ENCODE measurements around the gene B3GAT3.
"Not testable (repeated sequence)": the region's sequence is repeated elsewhere in the genome, so short reads cannot be mapped to it uniquely, and the experiment has no call there.

B3GAT3 gene

GRCh38 chr11:62603776-62604299 is 17.9 kb downstream of the B3GAT3 start:
- DNase-seq (ENCODE audit: low read depth in 2 of 2), result no peak

GRCh38 chr11:62603072-62603408 is 18.7 kb downstream of the B3GAT3 start:
- no peak for DNase-seq (ENCODE audit: low read depth in 2 of 2)

DNA sequence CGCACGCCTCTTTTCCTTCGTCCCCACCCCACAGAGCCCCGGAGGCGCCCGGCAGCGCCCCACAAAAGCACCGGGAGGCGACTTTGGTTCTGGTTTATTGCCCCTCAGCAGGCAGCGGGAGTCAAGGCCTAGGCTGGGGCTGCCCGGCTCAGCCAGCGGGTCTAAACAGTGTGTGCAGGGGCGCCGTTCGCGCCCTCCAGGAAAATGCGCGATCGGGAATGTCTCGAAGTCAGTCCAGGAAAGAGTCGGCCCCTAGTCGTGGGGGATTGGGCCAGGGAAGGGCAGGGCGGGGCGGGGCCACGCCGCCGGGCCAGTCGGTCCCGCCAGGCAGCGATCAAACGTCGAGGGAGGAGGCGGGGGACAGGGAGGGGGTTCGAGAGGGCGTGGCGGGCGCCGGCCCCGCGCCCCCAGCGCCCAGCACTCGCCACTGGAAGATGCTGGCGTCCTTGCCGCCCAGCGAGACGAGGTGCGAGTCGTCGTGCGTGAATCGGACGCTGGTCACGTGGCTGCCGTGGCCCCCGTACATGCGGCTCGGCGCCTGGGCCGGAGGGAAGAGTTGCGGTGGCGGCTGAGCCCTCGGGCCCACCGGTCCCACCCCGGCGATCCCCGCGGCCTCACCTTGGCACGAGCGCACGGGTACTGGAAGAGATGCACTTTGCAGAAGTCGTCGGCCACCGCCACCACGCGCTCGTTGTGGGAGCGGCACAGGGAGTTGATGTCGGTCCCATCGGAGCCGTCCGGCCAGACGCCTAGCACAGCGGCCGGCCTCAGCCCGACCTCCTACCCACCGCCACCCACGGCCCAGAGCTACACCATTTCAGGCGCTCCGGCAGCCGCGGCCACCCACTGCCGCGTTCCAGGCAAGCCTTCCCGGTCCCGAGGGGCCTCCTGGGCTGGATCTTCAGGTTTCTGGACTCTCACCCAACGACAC is 19.4 kb downstream of the B3GAT3 start:
- no peak for DNase-seq (ENCODE audit: low read depth in 2 of 2)

DNA sequence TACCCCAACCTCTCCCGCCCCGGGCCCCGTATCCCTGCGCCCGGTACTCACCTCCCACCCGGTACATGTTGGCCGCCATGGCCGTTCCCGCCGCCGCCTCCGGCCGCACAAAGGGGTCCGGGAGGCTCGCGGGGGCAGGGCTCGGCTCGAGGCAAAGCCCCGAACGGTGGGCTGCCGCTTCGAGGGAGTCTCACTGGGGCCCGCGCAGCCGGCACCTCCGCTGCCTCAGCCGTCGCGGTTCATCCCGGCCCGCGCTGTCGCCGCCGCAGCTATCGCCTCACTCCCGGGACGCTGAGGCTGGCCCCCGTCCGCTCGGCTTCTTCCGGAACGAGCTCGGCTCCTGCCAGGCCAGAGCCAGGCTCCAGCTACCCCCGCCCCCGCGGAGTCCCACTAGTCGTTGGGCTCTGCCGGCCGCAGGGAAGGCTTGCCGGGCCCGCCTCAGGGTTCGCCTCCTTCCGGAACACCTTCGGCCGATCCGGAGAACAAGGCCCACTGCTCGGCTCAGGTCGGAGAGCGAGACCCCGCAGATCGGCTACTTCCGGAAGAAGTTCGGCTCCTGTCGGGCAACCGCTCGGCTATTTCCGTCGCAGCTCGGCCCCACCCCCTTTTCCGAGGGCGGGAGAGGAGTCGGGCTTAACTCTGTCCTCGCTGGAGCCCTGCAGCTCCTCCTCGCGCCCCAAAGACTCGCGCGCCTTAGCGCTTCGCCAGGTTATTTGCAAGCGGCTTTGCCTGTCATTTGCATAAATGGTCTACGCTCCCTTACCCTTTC is 20.2 kb downstream of the B3GAT3 start, which contains the start of gene MTA2:
Gene MTA2 (minus strand): TSS at position 494 of the 769 bp plus-strand sequence. CDS start 415 bp downstream, at position 79.
- peak; percentile 98 to 99 for DNase-seq (ENCODE audit: low read depth in 2 of 2)

DNA sequence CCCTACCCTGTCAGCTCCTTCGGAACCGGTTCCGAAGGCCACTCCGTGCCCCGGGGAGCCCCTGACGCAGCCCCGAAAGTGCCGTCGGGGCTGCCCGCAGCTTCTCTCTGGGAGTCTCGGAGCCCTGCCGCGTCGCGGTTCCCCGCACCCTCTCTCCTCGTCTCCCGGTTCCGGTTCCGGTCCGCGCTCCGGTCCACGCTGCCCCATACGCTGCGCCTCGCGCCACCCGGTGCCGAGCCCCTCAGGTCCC is 20.7 kb downstream of the B3GAT3 start:
- DNase-seq (ENCODE audit: low read depth in 2 of 2), result no peak

DNA sequence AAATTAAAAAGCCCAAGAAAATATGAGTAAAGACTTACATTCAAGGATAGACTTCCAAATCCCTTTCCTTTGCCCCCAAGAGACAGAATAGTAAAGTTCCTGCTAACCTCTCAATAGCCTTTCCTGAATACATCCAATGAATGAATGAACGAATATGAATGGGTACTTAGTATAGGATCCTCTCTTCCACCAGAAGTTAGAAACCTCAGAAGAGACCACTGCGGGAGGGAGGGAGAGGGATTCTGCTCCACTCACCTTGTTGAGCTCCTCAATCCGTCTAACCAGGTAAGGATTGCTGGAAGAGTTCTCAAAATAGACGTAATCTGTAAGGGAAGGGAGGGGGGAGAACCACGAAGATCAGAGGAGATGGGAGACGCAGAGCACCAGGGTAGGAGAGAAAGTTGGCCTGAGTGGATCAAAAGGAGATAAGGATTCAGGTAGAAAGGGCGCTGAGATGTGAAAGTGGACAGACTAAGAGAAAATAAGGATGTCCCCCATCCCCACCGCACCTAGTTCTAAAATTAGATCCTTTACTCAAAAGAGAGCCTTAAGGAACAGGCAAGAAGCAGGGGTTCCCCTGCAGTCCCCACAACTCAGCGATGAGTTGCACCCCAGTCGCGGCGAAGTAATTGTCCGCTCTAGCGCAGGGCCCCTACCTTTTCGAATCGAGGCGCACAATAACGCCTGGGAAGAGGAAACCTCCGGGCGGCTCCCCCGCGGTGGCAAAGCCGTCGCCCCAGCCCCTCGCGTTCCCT is 21.2 kb downstream of the B3GAT3 start:
- DNase-seq (ENCODE audit: low read depth in 2 of 2), result no peak

DNA sequence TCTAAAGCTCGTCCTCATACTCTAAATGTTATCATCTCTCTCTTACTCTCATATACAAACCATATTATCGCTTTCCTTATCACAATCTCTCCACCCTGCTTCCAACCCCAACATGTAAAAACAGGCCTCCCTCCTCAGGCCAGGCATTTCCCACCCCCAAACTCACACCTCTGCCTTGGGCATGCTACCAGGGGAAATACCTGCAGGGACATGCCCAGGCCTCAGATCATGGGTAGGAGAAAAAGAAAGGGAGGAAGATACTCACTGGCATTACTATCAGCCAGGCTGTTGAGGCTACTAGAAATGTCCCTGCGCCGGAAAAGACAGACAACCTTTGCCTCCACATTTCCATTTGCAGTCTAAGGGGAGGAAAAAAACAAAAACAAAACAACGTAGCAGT is 21.9 kb downstream of the B3GAT3 start:
- no peak for DNase-seq (ENCODE audit: low read depth in 2 of 2)

GRCh38 chr11:62599069-62599696 is 22.6 kb downstream of the B3GAT3 start:
- DNase-seq (ENCODE audit: low read depth in 2 of 2), result peak; percentile 79 to 90

DNA sequence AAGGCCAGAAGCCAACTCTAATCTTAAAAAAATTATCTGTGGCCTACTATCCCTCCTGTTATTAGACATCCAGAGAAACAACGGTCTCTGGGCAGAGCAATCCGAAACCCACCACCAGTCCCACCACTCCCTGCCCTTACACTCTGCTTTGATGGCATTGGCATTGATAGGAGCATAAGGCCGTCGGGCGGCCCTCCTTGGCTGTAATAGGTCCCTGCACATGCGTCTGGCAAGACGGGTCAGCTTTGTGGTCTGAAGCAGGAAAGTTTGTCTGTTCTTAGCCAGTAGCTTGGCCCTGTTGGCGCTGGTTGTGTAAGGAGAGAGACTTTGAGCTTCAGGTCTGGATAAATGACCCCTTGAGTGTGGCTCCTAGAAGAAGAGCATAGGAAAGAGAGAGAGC is 26.7 kb downstream of the B3GAT3 start:
- DNase-seq (ENCODE audit: low read depth in 2 of 2), result no peak

DNA sequence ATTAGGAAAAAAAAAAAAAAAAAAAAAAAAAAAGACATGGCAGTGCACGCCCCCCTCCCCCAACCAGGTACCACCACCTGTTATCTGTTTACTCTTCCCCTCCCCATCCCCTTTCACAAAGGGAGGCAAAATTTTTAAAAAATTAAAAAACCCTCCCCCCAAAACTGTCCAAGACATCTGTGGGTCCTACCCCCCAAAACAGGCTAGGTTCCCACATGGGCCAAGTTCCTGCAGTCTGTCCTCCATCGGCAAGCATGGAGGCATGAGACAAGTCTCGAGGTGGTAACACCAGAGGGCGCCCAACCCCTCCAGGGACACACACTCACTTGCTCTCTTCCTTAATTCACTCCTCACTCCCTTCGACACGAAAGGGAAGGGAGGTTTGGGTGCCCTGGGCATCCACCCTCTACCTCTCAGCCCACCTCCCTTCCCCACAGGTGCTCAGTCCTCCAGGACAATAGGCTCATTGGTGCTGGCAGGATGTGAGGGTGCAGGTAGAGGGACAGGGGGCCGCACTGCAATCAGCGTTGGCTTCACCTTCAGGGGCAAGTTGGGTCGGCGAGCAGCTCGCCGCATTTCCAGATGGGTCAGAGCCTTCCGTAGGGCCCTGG is 28.2 kb downstream of the B3GAT3 start:
- DNase-seq (ENCODE audit: low read depth in 2 of 2), result peak in 1 of 2 donors; percentile 59

- no peak for DNase-seq (ENCODE audit: low read depth in 2 of 2)
Observed at GRCh38 chr11:62592989-62593421, 28.8 kb downstream of the B3GAT3 start.

DNA sequence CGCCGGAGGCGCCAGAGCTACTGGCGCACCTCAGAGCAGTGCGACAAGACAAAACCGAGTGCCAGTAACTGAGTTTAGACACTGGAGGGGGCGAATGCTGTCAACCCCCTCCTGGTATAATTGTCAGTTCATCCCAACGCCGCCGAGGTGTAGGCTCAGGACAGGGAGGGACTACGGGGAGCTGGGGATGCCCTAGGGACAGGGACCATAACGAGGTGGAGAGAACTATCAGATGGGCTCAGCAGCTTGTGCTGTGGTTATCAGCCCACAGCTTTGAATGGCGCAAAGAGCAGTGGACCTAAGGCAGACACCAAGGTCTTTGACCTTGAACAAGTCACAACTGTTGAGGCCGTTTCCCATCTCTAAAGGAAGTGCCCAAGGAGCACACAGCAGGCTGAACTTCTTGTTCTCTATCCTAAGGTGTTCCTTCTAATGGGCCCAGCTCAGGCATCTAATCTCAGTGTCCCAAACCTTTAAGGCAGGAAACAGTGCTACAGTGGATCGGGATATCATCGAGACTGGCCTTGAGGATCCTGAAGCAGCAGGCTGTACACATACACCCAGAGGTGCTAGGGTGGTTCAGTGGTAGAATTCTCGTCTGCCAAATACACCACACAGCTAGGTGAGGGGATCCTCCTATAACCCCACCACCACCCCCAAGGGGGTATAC is 29.5 kb downstream of the B3GAT3 start:
- DNase-seq (ENCODE audit: low read depth in 2 of 2), result no peak

- peak; percentile 87 to 91 for DNase-seq (ENCODE audit: low read depth in 2 of 2)
Observed at GRCh38 chr11:62591448-62592145, 30.2 kb downstream of the B3GAT3 start, which contains the start of gene TUT1. Gene TUT1, minus strand, starts transcription at chr11:62591523. Its CDS starts 38 bp downstream, at chr11:62591485.

GRCh38 chr11:62588966-62589637 is 32.7 kb downstream of the B3GAT3 start:
- DNase-seq (ENCODE audit: low read depth in 2 of 2), result no peak

- not testable (repeated sequence) for DNase-seq (ENCODE audit: low read depth in 2 of 2)
Observed at GRCh38 chr11:62585356-62585755, 36.4 kb downstream of the B3GAT3 start.

GRCh38 chr11:62581735-62582134 is 40.1 kb downstream of the B3GAT3 start:
- DNase-seq (ENCODE audit: low read depth in 2 of 2), result not testable (repeated sequence)

DNA sequence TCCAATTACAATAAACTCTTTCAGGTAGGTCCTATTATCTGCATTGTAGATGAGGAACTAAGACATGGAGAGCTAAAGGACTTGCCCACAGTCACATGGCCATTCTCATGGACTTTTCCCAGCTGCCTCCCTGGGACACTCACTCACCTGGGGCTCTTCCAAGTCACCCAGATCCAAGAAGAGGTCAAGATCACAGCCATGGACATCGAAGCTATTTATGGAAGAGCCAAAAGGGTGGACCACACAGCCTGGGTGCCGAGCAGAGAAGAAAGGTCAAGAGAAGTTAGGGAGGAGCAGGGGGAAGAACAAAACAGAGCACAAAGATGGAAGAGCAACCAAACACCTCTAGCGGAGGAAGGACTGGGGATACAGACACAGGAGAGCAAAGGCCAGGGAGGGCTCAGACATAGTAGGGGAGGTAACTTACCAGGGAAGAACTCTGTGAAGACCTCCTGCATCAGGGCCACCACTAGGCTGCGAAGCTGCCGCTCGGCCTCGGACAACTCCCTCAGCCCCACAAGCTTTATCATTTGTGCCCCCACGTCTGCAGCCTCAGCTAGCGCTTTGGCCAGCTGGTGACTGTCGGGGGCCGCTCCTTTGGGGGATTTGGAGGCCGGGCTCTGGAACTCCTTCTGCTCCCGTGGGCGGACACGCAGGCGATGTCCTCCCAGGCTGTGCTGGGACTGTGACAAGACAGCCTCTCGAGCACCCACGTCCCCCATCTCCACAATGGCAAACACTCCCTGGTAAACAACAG is 40.6 kb downstream of the B3GAT3 start:
- DNase-seq (ENCODE audit: low read depth in 2 of 2), result no peak

GRCh38 chr11:62579252-62579651 is 42.5 kb downstream of the B3GAT3 start:
- no peak for DNase-seq (ENCODE audit: low read depth in 2 of 2)

All from stimulated activated CD8-positive, alpha-beta memory T cell treated with anti-CD3 and anti-CD28 coated beads, Interleukin-2, amount 100 ng/mL, for 1 hour (primary cell).